A549 treated with DMSO at 1 μM for 4 hours (cell line): ENCODE measurements around the gene CCDC47. TPM values are rescaled to one million over a fixed set of nuclear protein-coding genes. Genes with fewer than 3 reads are reported as not detected.

ENCODE experiments used
- total RNA-seq: library from RNA; stranded (reverse); fragments of 200-300 nt; extraction: Qiagen RNA extraction; gene quantifications from 5 replicates; pipeline ENCODE4 v1.2.3, GENCODE V29; 2022; ENCODE audit warnings: low read depth

CCDC47 gene
- 99.5 to 128 TPM (median 109 TPM) in 5 replicates for total RNA-seq

DNA sequence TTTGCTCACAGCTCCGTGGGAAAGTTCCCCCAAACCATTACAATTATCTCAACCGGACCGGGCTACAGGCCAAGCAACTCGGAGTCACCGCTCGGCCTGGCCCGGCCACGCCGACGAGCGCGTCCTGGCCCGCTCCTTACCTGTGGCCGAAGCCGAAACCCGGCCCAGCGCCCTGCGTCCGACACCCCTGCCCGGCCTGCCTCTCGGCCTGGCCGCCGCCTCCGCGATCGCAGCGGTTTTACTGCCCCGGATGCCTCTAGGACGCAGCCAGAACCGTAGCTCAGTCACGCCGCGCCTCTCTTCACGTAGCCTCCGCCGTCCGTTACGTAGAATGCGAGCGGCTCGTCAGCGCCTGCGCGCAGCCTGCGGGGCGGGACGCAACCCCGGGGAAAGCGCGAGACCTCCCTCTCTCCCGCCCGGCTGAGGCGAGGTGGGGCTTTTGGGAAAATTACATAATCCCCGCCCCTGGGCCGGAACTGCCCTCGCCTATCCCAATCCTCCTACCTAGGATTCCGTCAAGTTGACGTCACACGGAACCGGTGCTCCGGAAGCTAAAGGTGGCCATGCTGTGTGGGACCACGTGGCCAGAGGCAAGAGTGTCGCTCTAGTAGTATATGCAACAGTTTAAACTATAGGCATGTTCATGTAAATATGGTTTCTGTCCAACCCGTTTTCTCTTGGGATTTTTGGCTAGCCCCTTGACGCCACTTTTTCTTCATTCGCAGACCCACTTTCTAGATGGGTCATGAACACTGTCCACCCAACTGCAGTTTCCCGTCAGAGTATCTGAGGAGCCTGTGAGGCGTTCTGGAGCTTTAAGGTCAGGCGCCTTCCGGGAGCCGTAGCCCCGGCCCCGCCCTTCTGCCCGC is at the start of gene CCDC47:
Gene CCDC47 (minus strand): TSS at position 326 of the 869 bp plus-strand sequence. CDS start 7,422 bp downstream, outside the sequence.

DNA sequence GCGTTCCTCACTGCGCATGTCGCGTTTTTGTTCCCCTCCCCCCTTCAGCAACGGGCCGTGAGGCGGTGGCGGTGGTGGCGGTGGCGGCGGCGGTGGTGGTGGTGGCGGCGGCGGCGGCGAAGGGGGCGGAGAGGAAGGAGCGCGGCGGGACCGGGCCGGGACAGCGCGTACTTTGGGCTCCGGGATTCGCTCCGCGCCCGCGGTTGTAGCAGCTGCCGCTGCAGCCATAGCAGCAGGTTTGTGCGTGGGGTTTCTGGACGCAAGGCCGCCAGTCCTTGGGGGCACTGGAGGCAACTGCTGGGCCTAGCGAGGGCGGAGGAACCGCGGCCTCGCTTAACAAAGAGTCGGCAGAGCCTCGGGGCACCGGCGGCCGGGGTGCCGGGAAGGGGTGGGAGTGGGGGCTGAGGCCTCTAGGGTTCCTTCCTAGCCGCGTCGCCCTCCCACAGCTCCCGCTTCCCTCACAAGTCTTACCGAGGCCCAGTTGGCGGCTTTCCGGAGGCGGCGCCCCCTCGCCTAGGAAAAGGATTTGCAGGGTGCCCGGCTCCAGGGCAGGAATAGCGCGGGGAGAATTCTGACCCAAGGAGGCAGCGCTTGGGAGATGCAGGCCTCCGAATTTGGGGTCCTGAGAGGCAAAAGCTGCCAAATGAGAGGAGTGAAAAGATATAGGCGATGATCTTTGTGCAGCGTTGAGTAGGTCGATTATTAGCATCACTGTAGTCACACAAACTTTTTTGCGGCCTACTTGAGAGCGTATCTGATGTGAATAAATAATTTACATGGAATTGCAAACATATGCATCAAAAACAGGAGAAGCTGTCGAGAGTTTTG is 958 bp upstream of the CCDC47 start, which contains the start of gene DDX42:
Gene DDX42 (plus strand): TSS at position 30 of the 828 bp plus-strand sequence. CDS start 12,880 bp downstream, outside the sequence.

DNA sequence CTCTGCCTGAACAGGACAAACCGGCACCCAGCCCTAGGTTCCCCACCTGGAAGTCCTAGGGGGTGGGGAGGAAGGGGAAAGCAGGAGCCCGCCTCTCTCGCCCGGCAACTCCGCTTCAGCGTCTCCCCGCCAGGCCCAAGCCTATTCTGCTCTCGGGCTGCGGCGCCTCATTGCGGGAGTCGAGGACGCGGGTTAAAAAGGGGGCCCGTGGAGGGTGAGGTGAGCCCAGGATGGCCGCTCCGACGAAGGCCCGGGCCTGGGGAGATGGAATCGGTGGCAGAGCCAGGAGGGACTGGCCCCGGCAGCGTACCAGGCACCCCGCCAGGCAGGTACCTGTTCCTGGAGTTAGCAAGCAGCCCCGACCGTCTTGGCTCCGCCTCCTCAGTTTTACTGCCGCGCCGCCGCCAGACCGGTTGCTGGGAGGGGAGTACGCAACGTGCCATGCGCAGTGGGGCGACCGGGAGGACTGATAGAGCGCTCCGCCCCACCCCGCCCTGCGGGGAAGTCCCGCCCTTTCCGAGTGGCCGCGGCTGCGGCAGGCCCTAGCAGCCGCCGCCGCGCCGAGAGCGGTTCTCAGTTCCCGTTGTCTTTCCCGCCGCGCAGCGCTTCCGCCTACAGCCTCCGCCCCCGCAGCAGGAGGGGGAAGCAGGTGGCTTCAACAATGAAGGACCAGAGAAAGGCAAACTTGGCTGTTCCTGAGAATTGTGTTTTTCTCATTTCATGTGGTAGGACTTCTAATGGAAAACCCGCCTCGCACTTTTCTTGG is 31.8 kb downstream of the CCDC47 start, which contains the start of gene STRADA:
Gene STRADA (minus strand): TSS at position 392 of the 766 bp plus-strand sequence. CDS start 13,430 bp downstream, outside the sequence.

GRCh38 chr17:63699638-63700527 is 73.5 kb downstream of the CCDC47 start, which contains the start of gene LIMD2:
Gene LIMD2, minus strand, starts transcription at chr17:63700125. Its CDS starts 827 bp downstream, at chr17:63699298.

Other genes with a start within 250 kb of the CCDC47 start
- gene DCAF7, start 223.1 kb downstream of the CCDC47 start, total RNA-seq, result 49.5 to 66.7 TPM (median 62.2 TPM) in 5 replicates
- gene TACO1, start 172.7 kb downstream of the CCDC47 start, total RNA-seq, result 51.3 to 56.5 TPM (median 54.4 TPM) in 5 replicates
- 13.5 to 19.5 TPM (median 16.3 TPM) in 5 replicates for gene MAP3K3, start 151.2 kb downstream of the CCDC47 start, total RNA-seq
- 9.6 to 12.7 TPM (median 11.0 TPM) in 5 replicates for gene LIMD2, start 73.5 kb downstream of the CCDC47 start, total RNA-seq
- gene STRADA, start 31.8 kb downstream of the CCDC47 start, total RNA-seq, result 24.9 to 30.7 TPM (median 27.0 TPM) in 5 replicates
- gene DDX42, start 573 bp upstream of the CCDC47 start, total RNA-seq, result 94.9 to 104 TPM (median 99.5 TPM) in 5 replicates
- gene PSMC5, start 53.8 kb upstream of the CCDC47 start, total RNA-seq, result 212 to 238 TPM (median 224 TPM) in 5 replicates
- 58.9 to 69.1 TPM (median 61.6 TPM) in 5 replicates for gene FTSJ3, start 54.1 kb upstream of the CCDC47 start, total RNA-seq
- gene SMARCD2, start 69.1 kb upstream of the CCDC47 start, total RNA-seq, result 50.3 to 66.7 TPM (median 60.9 TPM) in 5 replicates
- gene CSH2, start 100.1 kb upstream of the CCDC47 start, total RNA-seq, result not detected in 5 replicates
- gene GH2, start 108.3 kb upstream of the CCDC47 start, total RNA-seq, result not detected in 5 replicates
- not detected in 5 replicates for gene CSH1, start 123.0 kb upstream of the CCDC47 start, total RNA-seq
- gene CSHL1, start 137.7 kb upstream of the CCDC47 start, total RNA-seq, result not detected in 5 replicates
- not detected in 5 replicates for gene GH1, start 145.2 kb upstream of the CCDC47 start, total RNA-seq
- gene CD79B, start 158.7 kb upstream of the CCDC47 start, total RNA-seq, result 0.08 to 0.18 TPM (median 0.13 TPM) in 3 of 5 replicates, not detected in the others
- 0.04 to 0.15 TPM (median 0.07 TPM) in 4 of 5 replicates, not detected in the other for gene SCN4A, start 199.3 kb upstream of the CCDC47 start, total RNA-seq
- 0.52 to 0.95 TPM (median 0.70 TPM) in 5 replicates for gene PRR29, start 224.8 kb upstream of the CCDC47 start, total RNA-seq
- 0.15 to 0.23 TPM in 2 of 5 replicates, not detected in the others for gene ICAM2, start 247.0 kb upstream of the CCDC47 start, total RNA-seq